ENCODE data around the gene MRPL24.

MRPL24 gene

DNA sequence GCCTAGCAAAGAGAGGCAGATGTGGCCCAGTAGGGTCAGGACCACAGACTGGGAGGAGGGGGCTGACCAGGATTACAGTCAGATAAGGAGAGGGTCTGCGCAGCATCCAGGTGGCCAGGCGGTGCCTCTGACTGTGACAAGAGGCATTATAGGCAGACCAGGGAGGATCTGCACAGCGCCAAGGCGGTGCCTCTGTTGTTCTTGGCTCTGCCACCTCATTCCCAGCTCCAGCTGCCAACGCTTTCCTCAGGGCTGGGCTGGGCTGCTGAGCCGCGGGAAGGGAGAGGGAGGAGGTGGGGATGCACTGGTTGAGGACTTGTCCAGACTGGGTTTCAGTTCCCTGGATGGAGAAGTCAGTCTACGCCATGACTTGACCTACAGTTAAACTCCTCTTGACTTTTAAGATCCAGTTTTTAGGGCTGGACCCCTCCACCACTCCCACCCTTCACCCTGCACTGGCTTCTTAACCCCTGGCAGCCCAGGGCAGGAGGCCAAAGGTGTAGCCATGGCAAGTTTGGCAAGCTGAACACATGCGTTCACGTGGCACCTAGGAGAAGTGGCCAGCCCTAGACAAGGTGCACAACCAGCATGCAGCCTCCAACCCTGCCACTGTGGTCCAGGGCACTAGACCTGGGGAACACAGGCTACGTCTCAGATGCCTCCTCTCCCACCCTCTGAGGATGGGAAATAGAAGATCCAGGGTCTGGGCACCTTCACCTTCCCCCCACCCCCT lies 31.0 kb downstream of the MRPL24 start:
- no peak for DNase-seq (ENCODE audit: low read depth in 2 of 2)

GRCh38 chr1:156709031-156709430 lies 31.9 kb downstream of the MRPL24 start:
- no peak for DNase-seq (ENCODE audit: low read depth in 2 of 2)

GRCh38 chr1:156708218-156708661 lies 32.6 kb downstream of the MRPL24 start:
- no peak for DNase-seq (ENCODE audit: low read depth in 2 of 2)

DNA sequence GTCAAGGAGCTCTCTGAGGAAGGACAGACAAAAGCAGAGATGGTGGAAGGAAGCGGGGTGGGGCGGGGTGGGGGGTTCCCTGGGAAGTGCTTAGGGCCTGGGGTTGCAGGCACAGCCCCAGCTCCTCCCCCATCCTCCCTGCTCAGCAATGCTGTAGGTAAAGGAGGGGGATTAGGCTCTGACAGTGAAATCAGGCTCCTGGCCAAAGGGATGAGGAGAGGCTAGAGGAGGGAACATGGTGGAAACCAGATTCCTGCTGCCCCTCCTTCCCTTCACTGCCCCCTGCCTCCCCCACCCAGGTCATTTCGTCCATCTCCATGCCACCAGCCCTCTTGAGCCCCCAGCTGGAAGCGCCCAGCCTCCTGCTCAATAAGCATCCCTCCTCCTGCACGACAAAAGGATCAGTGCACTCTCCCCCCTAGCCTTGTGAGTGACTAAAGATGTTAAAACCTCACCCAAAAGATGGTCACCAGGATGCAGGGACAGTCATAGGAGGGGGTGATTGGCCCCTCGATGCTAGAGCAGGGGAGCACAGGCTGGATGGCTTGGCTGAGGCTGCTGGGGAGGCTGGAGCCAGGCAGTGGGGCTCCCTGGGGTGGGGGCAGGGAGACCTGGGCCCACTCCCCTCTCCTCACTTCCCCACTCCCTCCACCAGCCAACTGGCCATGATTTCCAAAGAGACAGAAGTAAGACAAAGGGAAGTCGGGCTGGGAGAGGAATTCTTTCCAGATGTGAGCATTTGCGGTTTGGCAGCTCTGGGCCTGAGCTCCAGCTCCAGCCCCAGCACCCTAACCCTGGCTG lies 33.3 kb downstream of the MRPL24 start:
- DNase-seq (ENCODE audit: low read depth in 2 of 2): no peak

GRCh38 chr1:156706657-156707416 lies 34.1 kb downstream of the MRPL24 start:
- DNase-seq (ENCODE audit: low read depth in 2 of 2): no peak

GRCh38 chr1:156705918-156706656 lies 34.8 kb downstream of the MRPL24 start:
- no peak for DNase-seq (ENCODE audit: low read depth in 2 of 2)

DNA sequence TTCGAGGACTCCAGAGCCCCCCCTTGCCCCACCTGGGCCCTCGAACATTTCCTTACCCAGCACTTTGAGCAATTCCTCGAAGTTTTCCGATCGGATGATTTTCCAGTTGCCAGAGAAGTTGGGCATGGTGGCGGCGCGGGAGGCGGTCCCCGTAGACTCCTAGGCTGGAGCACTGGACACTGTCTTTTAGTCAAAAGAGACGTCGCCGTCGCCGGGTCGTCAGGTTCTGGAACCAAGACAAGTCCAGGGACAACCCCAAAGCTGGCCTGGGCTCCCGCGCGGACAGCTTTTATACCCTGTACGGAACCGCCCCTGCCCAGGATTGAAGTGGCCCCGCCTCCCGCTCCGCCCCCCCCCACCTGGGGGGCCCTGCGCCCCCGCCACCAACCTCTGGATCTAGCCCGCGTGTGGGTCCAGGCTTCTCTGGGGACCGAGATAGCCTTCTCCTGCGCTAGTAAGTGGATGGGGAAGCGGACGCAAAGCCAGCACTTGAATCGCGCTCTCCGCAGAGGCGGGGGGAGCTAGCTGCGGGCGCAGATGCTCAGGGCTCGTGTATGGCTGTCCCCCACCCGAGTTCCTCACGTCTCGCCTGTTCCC lies 35.5 kb downstream of the MRPL24 start, which contains the start of gene CRABP2:
CRABP2 (minus strand) TSS at position 263 of the 597 bp plus-strand sequence; CDS start at position 126, 137 bp downstream.
- DNase-seq (ENCODE audit: low read depth in 2 of 2): no peak

DNA sequence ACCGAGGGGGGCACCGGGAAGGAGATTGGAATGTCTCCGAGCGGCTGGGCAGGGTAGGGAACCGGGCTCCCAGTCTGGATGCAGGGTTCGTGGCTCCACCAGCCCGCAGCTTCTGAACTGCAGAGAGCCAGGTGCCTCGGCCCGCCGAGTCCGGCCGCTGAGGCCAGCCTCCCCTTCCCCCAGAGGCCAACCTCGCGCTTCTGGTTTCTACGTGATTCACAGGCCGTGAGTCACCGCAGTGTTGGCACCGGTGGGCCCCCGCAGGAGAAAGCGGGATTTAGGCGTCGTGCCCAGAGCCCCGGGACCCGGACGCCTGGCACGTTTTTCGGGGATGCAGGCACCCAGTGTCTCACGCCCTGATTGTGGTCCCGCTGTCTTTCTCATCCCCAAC lies 36.0 kb downstream of the MRPL24 start:
- DNase-seq (ENCODE audit: low read depth in 2 of 2): no peak

GRCh38 chr1:156704166-156704711 lies 36.6 kb downstream of the MRPL24 start:
- no peak for DNase-seq (ENCODE audit: low read depth in 2 of 2)

GRCh38 chr1:156703741-156704140 lies 37.1 kb downstream of the MRPL24 start:
- DNase-seq (ENCODE audit: low read depth in 2 of 2): no peak

- DNase-seq (ENCODE audit: low read depth in 2 of 2): no peak
Observed at GRCh38 chr1:156703336-156703735, 37.6 kb downstream of the MRPL24 start.

DNA sequence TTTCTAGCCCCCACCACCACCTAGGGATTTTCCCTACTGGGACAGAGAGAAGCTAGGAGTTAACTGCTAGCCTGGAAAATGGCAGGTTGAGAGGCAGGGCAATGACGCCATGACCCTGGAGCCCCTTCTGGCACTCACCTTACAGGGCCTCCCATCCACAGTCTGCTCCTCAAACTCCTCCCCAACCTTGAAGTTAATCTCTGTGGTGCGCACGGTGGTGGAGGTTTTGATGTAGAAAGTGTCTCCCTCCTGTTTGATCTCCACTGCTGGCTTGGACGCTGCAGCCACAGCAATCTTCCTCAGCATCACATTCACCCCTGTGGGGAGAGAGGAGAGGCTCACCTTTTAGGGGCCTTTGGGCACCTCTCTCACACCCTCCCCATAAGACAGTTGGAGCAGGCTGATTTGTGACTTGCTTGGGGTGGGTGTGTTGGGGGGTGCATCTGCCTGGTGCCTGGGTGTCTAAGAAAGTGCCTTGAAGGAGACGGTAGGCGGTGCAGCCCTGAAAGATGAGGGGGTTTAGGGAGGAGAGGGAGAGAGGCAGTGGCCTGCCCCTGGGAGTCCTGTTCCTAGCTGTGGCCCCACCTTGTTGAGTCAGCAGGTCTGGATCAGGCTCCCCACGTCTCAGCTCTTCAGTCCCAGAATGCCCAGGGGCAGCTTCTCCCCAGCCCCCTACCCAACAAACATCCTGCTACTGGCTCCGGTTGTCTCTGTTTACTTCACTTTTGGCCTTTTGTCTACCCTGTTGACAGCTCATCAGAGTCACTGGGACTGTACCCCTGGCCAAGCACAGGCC lies 40.0 kb downstream of the MRPL24 start:
- DNase-seq (ENCODE audit: low read depth in 2 of 2): no peak

DNA sequence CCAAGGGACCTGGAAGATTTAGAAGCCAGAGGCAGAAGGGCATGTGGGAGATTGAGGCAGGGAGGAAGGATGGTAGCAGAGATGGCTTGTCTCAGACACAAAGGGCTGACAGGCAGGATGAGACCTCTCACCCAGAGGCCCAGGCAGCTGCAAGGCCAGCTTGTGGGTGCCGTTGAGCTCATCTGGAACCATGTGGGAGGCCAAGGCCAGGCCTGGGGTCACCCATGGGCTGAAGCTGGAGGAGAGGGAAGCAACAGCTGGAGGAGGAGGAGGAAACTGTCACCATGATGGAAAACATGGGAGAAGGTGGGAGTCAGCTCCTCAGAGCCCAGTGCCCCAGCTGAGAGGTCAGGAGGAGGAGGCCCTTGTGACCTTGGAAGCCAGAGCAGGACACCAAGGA lies 41.9 kb downstream of the MRPL24 start:
- no peak for DNase-seq (ENCODE audit: low read depth in 2 of 2)

GRCh38 chr1:156697481-156697880 lies 43.4 kb downstream of the MRPL24 start:
- no peak for DNase-seq (ENCODE audit: low read depth in 2 of 2)

GRCh38 chr1:156696755-156697154 lies 44.1 kb downstream of the MRPL24 start:
- no peak for DNase-seq (ENCODE audit: low read depth in 2 of 2)

DNA sequence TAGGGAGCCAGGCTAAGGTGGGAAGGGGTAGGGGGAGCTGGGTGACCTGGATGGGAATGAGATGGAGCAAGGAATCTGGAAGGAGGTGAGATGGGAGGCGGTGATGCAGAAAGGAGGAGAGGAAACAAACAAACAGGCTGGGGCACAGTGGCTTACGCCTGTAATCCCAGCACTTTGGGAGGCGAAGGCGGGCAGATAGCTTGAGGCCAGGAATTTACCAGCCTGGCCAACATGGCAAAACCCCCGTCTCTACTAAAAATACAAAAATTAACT lies 46.3 kb downstream of the MRPL24 start:
- no peak for DNase-seq (ENCODE audit: low read depth in 2 of 2)

DNA sequence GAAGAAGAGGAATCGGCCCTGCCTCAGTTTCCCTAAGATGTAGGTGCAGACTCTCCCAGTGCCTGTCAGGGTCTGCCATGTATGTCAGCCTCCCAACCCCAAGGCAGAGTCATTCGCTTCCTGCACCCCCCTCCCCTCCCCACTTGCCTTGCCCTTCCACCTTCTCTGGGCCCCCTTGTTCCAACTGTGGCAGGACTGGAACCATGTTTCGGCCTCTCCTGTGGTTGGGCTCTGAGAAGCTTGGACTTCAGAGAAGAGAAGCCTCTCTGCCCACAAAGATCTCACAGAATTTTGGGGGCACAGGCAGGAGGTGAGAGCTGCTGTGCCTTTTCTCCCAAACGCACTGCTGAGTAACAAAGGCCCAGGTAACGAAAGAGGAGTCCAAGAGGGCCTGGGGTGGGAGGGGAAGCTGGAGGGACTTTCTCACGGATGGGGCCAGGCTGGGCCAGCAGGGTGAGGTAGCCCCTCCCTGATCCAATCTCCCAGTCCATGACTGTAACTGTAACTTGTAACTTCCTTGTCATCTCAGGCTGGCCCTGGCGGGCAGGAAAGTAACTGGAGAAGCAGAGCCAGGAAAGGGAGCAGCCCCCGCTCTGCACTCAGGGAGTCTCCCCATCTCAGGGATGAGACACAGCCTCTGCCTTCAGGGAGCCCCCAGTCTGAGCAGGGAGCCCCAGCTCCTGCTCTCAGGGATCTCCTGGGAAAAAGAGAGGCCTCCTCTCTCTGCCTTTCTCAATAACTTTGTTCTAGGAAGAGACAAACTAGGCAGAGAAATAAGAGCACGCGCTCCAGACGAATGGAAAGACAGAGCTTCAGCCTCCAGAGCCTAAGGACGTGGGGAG lies 46.8 kb downstream of the MRPL24 start:
- DNase-seq (ENCODE audit: low read depth in 2 of 2): no peak

DNA sequence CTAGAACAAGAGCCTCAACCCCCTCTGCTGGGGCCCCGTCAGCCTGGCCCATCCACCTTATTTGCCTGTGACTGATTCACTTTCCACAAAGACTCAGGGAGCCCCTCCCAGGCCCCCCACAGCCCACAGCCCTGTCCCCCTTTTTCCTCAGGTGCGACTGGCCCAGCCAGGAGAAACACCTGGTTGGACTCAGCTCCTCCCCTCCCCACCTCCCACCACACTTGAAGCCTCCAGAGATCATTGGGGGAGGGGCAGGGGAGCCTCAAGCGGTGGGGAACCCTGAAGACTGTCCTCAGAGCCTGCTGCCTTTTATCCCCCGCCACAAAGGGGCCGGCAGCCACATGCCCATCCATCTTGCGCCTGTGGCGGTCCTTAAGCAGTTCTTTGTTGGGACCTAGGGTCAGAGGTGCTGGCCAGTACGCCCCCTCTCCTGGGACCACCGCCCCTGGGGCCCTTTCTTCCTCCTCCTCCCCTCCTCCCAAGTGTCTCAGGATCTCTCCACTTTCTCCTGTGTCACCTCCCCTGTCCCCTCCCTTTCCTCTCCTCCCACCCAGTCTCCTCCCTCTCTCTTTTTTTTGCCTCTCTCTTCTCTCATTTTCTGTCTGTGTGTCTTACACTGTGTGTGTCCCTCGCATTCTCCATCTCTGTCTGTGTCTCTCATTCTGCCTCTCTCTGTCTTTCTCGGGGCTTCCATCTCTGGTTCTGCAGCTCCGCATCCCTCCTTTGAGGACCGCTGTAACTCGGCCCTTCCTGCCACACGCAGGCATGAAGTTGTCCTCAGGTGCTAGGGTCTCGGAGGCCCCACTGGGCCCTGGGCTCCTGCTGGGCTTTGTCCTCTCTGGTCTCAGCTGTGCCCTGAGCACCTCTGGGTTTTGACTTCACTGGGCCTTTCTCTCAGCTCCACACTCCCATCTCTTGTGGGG lies 47.7 kb downstream of the MRPL24 start:
- no peak for DNase-seq (ENCODE audit: low read depth in 2 of 2)
